Natural killer cell (primary cell): ENCODE results near the gene FAM98C. TPM values are rescaled to one million over a fixed set of nuclear protein-coding genes. Genes with fewer than 3 reads are reported as not detected.

ENCODE experiments used
- ATAC-seq, 3 donors: fragments of 150-1000 bp in 2 of 3; fragments of 200-7000 bp in 1 of 3; cut with Tn5 transposase; 1 replicate in 1 of 3; 2 replicates in 2 of 3; pipeline ENCODE4 v1.10.0; 2021; ENCODE audit warnings: mild to moderate bottlenecking in 2 of 3, moderate library complexity in 2 of 3
- DNase-seq, 2 donors: peaks; one replicate each; pipeline versions ENCODE4 v3.0.0 to v3.0.0-alpha.2; 2013 to 2021; ENCODE audit warnings: mixed read lengths in 1 of 2
- H3K27ac ChIP-seq: one replicate; pipeline ENCODE4 v1.5.1; 2013; ENCODE audit warnings: mild to moderate bottlenecking, low read length
- H3K27me3 ChIP-seq: one replicate; pipeline ENCODE4 v1.6.1; 2013; ENCODE audit warnings: low read length; ENCODE audit not compliant: control insufficient read depth, insufficient read depth
- H3K36me3 ChIP-seq: one replicate; pipeline ENCODE4 v1.6.1; 2013; ENCODE audit warnings: low read length; ENCODE audit not compliant: control insufficient read depth, insufficient read depth
- H3K4me1 ChIP-seq: one replicate; pipeline ENCODE4 v1.6.1; 2013; ENCODE audit warnings: low read length; ENCODE audit not compliant: control insufficient read depth, insufficient read depth
- H3K4me3 ChIP-seq: one replicate; pipeline ENCODE4 v1.5.1; 2013; ENCODE audit warnings: low read length
- H3K9me3 ChIP-seq: one replicate; pipeline ENCODE4 v1.6.1; 2013; ENCODE audit warnings: low read length; ENCODE audit not compliant: control insufficient read depth, insufficient read depth
- H3K27ac Mint-ChIP-seq, 2 donors: one replicate each; pipeline ENCODE4 v1.8.0; 2022; ENCODE audit warnings: mild to moderate bottlenecking in 2 of 2, mixed read lengths in 2 of 2, moderate library complexity in 1 of 2
- H3K27me3 Mint-ChIP-seq, 2 donors: one replicate each; pipeline ENCODE4 v1.8.0; 2022; ENCODE audit warnings: low read depth in 2 of 2, mixed read lengths in 2 of 2
- H3K36me3 Mint-ChIP-seq: one replicate; pipeline ENCODE4 v1.8.0; 2022; ENCODE audit warnings: mixed read lengths
- H3K4me1 Mint-ChIP-seq, 2 donors: one replicate each; pipeline ENCODE4 v1.8.0; 2022; ENCODE audit warnings: mixed read lengths in 2 of 2
- H3K4me3 Mint-ChIP-seq: one replicate; pipeline ENCODE4 v1.8.0; 2022; ENCODE audit warnings: mild to moderate bottlenecking, moderate library complexity, mixed read lengths
- H3K9me3 Mint-ChIP-seq, 2 donors: one replicate each; pipeline ENCODE4 v1.8.0; 2022; ENCODE audit warnings: mixed read lengths in 2 of 2
- WGBS: methylation state at CpG from one replicate; pipeline ENCODE4 v1.1.7; 2013; ENCODE audit warnings: missing lambda C conversion rate; ENCODE audit not compliant: insufficient coverage; 5-methylcytosine and 5-hydroxymethylcytosine counted together
- intact Hi-C: fragments of 100-400 bp; cut with micrococcal nuclease; formaldehyde crosslinking; loops from one replicate; pipeline ENCODE4 v1.14.2; 2022
- total RNA-seq, 4 donors: library from RNA; stranded (reverse); fragments of 120-200 nt in 1 of 4; gene quantifications; one replicate each; pipeline versions ENCODE4 v1.2.3 to v1.2.4, GENCODE V29; 2013 to 2022
- TF ChIP-seq, protein P1 (sequence below): fragments of 200-600 bp; IDR thresholded peaks from one replicate; pipeline ENCODE4 v1.8.0; 2022; ENCODE audit warnings: antibody characterized with exemption

FAM98C gene
- total RNA-seq, 3 donors from 2014 or later (not counting 1 experiment from before 2014, with no cell fraction given): 36.9 to 42.1 (median 41.6) TPM

DNA sequence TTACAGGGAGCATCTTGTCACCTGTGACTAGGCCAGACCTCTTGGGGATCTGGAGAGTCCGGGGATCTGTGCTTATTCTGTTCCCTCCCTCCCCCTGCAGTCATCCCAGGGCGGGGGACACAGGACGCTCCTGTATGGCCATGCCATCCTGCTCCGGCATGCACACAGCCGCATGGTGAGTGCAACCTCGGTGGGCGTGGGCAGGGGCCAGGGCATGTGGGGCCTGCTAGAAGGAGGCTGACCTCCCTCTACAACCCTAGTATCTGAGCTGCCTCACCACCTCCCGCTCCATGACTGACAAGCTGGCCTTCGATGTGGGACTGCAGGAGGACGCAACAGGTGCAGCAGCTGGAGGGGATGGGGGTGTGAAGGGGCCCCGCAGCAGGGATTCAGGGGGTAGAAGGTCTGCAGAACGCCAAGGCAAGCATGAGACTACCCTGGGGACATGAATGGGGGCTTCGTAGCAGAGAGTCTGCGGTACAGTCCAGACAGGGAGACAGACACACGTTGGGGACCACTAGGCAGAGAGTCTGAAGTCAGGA is 40.6 kb downstream of the FAM98C start:
- intact Hi-C loops: no loop called here
- no peaks in the 10 kb centered on the region for H3K36me3 Mint-ChIP-seq
- H3K27ac ChIP-seq: no peak overlapping the region
- ATAC-seq: no peak
- H3K4me1 Mint-ChIP-seq: peaks cover 0 to 5% of the 10 kb centered on the region in 2 donors
- WGBS: 92% methylated on average over 15 of the region's 15 CpGs
- DNase-seq: no peak
- H3K27ac Mint-ChIP-seq: no peak overlapping the region
- no peaks in the 10 kb centered on the region for H3K27me3 Mint-ChIP-seq
- H3K36me3 ChIP-seq: no peaks in the 10 kb centered on the region
- no peak overlapping the region for H3K4me3 ChIP-seq
- H3K27me3 ChIP-seq: no peaks in the 10 kb centered on the region
- TF ChIP-seq, protein P1, sequence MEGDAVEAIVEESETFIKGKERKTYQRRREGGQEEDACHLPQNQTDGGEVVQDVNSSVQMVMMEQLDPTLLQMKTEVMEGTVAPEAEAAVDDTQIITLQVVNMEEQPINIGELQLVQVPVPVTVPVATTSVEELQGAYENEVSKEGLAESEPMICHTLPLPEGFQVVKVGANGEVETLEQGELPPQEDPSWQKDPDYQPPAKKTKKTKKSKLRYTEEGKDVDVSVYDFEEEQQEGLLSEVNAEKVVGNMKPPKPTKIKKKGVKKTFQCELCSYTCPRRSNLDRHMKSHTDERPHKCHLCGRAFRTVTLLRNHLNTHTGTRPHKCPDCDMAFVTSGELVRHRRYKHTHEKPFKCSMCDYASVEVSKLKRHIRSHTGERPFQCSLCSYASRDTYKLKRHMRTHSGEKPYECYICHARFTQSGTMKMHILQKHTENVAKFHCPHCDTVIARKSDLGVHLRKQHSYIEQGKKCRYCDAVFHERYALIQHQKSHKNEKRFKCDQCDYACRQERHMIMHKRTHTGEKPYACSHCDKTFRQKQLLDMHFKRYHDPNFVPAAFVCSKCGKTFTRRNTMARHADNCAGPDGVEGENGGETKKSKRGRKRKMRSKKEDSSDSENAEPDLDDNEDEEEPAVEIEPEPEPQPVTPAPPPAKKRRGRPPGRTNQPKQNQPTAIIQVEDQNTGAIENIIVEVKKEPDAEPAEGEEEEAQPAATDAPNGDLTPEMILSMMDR: no peak
- H3K9me3 ChIP-seq: no peaks in the 10 kb centered on the region
- no peaks in the 10 kb centered on the region for H3K4me1 ChIP-seq
- no peaks in the 10 kb centered on the region for H3K9me3 Mint-ChIP-seq
- no peak overlapping the region for H3K4me3 Mint-ChIP-seq

DNA sequence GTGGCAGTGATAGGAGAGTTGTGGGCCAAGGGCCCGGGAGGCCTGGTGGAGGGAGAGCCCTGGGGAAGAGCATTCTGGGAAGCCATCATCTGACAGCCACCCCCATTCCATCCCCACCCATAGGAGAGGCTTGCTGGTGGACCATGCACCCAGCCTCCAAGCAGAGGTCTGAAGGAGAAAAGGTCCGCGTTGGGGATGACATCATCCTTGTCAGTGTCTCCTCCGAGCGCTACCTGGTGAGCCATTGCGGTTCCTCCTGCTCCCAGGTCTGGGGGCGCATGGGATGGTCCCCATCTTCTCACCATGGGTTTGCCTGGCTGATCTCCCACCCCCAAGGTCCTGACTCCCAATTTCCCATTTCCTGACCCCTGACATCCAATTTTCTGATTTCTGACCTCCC is 41.1 kb downstream of the FAM98C start:
- TF ChIP-seq, protein P1: no peak
- intact Hi-C loops: no loop called here
- Histone ChIP-seq H3K9me3 (no peaks in the 10 kb centered on the region), H3K4me1 (no peaks in the 10 kb centered on the region), H3K27me3 (no peaks in the 10 kb centered on the region), H3K4me3 (no peak overlapping the region), H3K27ac (no peak overlapping the region), H3K36me3 (no peaks in the 10 kb centered on the region)
- DNase-seq: no peak
- no peak overlapping the region for H3K27ac Mint-ChIP-seq
- H3K36me3 Mint-ChIP-seq: no peaks in the 10 kb centered on the region
- no peaks in the 10 kb centered on the region for H3K9me3 Mint-ChIP-seq
- WGBS: 93% methylated on average over 6 of the region's 7 CpGs
- H3K4me1 Mint-ChIP-seq: peaks cover 0 to 5% of the 10 kb centered on the region in 2 donors
- no peak overlapping the region for H3K4me3 Mint-ChIP-seq
- peaks cover 0 to 3% of the 10 kb centered on the region in 2 donors for H3K27me3 Mint-ChIP-seq
- ATAC-seq: no peak

DNA sequence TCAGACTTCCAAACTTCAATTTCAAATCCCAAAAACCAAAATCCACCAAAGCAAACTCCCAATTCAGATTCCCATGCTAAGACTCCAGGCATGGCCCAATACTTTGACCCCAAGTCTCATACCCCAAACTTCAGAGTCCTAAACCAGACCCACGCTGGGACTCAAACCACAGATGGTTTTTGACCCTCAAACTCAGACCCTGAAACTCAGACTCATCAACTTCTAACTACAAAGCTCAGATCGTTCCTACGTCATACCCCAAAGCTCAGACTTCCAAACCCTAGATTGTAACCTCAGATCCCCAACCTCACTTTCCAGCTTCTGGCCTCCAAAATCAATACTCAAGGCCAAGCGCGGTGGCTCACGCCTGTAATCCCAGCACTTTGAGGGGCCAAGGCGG is 42.5 kb downstream of the FAM98C start:
- DNase-seq (no peak), ATAC-seq (no peak)
- no peaks in the 10 kb centered on the region for H3K36me3 ChIP-seq

More for the DNA sequence above, 42.5 kb downstream of the FAM98C start:
- Histone ChIP-seq H3K4me1 (no peaks in the 10 kb centered on the region), H3K27ac (no peak overlapping the region), H3K27me3 (no peaks in the 10 kb centered on the region), H3K4me3 (no peak overlapping the region), H3K9me3 (no peaks in the 10 kb centered on the region)
- 91% methylated on average over 7 of the region's 7 CpGs for WGBS
- TF ChIP-seq, protein P1: no peak
- Mint-ChIP-seq H3K27ac (no peak overlapping the region), H3K9me3 (no peaks in the 10 kb centered on the region), H3K36me3 (no peaks in the 10 kb centered on the region), H3K4me1 (peaks cover 0 to 5% of the 10 kb centered on the region in 2 donors), H3K4me3 (no peak overlapping the region), H3K27me3 (peaks cover 6 to 12% of the 10 kb centered on the region in 2 donors)
- intact Hi-C loops: no loop called here
